Hindlimb muscle (tissue), 1 donor: ENCODE data around the gene HINT3. TPM values are rescaled to one million over a fixed set of nuclear protein-coding genes. Genes with fewer than 3 reads are reported as not detected.
A peak's percentile ranks its signal among the peaks of the same experiment; 100 is the strongest.
"Not testable (repeated sequence)": the region's sequence is repeated elsewhere in the genome, so short reads cannot be mapped to it uniquely, and the experiment has no call there.

Experiments used
- DNase-seq: peaks from one replicate; pipeline ENCODE4 v3.0.0-alpha.2; 2013
- polyA plus RNA-seq: library from polyadenylated mRNA; unstranded; fragments of 120-200 nt; gene quantifications from one replicate; pipeline ENCODE4 v1.2.1, GENCODE V29; 2013; ENCODE audit not compliant: insufficient read length

The HINT3 gene
- polyA plus RNA-seq, 1 donor = 28.3 TPM

DNA sequence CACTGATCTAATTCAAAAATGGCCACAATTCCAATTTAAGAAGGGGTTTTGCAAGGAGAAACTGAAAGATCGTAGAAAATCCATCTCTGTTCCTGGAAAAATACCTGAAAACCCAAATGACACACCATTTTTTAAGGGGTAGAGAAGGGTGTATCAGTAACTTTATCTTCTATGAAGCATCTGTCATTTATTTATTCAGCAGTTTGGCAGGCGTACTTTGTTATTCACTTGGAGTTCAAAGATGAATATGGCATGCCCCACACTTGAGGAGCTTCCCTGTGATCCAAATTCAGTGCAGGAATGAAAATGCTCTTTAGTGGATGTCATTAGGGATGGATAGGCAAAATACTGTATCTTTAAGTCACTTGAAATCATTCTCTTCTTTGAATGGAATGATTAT lies 7.2 kb downstream of the HINT3 start:
- no peak for DNase-seq

DNA sequence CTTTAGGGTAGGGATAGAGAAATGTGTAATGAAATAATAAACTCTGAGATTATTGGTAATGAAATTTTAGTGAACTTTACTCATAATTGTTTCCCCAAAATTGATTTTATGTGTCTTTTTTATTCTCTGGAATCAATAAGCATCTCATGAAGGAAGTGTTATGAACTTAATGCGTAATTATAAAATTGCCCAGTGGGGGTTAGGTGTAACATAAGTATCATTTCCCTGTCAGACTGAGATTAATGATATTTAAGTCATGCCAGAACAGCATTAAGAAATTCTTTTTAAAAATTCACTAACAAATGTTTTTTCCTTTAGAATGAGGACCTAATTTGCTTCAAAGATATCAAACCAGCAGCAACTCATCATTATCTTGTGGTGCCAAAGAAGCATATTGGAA lies 10.0 kb downstream of the HINT3 start:
- DNase-seq = no peak

DNA sequence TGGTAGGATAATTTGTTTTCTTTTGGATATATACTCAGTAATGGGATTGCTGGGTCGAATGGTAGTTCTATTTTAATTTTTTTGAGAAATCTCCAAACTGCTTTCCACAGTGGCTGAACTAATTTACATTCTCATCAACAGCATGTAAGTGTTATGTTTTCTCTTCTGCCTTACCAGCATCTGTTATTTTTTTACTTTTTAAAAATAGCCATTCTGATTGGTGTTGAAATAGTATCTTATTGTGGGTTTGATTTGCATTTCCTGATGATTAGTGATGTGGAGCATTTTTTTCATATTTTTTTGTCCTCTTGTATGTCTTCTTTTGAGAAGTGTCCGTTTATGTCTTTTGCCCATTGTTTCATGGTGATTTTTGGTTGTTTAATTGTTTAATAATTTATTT lies 11.9 kb downstream of the HINT3 start:
- no peak for DNase-seq

DNA sequence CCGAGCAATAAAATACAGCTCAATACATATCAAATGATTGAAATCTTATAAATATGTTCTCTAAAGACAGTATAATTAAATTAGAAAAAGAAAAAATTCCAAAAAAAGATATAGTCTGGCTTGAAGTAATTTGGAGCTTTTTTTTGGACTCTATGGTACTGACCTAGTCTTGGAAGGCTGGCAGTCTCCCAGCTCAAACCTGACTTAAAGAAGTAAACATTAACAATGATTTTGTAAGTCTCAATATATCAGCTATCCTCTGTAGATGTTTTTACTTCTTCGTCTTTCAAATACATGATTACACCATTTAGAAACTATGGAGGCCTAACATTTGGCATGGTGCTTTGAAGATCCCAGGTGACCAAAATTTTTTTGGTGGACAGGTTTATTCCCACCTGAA lies 14.2 kb downstream of the HINT3 start:
- DNase-seq = no peak

DNA sequence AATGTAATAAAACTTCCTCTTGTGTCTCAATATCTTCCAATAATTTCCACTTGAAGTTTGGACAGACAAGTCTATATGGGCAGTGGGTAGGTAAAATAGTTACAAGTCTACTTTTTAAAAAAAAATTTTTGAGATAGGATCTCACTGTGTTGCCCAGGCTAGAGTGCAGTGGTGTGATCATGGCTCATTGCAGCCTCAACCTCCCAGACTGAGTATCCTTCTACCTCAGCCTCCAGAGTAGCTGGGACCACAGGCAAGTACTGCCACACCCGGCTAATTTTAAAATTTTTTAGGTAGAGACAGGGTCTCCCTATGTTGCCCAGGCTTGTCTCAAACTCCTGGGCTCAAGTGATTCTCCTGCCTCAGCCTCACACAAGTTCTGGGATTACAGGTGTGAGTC lies 15.9 kb downstream of the HINT3 start:
- DNase-seq = not testable (repeated sequence)

DNA sequence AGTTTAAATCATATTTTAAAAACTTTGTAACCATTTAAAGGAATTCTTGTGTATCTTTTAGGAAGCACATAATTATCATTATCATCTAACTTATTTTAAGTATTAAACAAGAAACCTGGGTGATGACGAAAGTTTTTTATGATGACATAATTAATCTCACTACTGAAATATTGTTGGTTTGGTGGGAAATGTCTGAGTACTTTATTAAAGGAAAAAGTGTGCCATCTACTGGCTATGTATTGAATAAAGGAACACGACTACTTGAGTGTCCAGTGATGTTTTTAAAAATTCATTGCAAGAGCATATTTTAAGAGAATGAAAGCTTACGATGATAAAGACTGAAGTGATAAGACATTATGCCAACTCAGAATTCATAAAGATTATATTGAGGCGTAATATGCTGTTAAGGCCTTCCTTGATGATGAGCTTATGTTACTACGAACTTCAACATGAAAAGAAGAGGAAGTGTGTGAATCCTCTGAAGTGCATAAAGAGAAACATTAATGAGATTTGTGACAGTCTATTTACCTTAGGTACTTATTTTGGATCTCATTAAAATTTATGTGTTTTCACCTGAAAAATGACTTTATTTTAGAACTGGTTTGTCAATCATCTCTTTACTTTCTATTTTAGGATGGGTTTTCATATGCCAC lies 17.8 kb downstream of the HINT3 start:
- DNase-seq = peak; percentile 26

DNA sequence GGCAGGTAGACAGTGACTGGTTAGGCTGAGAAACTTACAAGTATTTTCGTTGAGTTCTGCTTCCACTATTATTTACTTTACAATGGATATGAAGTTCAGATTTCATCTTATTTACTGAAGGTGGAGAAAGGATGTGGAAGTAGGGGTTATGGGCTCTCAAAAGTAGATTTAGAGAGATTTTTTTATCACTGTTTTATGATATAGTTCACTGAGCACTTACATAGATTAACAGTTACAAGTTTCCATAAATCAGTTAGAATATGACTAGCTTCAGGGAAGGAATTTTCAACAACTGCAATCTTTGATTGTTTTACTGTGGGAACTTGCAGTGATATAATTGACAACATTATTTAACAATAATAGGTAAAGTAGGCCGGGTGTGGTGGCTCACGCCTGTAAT lies 22.5 kb downstream of the HINT3 start:
- no peak for DNase-seq

DNA sequence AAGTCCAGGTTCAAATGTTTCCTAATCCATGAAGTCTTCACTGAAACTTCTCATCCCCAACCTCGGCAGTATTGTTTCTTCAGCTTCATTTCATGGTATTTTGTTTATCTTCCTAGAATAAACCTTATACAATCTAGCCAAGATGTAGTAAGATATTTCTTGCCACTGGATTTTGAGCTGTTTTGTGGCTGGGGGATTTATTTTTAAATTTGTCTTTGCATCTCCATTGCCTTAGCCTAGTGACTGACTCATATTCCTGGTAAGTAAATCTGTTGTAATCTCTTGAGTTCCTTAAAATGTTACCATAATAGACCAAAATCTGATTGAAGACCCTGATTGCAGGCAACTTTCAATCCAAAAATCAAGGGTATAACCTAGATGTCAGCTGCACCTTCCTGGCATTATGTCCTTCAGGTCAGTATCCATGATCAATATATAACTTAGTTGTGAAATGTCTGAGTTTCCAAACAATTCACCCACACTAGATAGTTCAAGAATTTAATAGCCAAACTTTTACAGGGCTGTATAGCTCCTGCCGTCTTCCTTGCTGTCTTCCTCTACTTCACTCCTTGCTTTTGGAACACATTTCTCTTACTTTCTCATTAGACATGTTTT lies 25.1 kb downstream of the HINT3 start:
- no peak for DNase-seq

DNA sequence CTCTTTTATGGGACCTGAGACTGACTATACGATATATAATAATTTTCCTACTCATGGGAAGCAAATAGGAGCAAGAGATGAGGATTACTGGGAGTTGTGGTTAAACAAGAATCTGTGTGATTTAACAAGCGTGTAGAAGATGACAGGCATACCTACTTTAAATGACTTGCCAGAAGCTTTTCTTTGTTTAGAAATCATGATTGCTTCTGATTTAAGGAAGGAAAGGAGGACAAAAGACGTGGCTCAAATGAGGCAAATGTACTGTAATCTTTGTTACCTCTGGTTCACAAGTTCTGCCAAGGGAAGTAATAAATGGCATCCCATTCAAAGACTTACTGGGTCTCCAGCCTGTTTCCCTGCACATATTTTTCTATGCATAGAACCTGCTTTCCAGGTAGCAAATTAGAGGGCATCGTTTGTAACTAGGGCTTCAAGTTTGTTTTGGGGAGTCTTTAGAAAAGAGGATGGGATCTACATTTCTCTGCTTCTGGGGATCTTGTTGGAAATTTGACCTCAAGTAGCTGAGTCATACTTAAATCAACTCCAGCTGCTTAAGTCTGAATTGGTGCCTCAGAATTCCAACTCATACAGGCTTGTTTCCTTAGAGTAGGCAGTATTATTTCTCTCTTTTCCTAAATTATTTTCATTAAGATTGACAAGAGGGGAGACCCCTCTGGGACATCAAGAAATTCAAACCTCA lies 26.8 kb downstream of the HINT3 start:
- DNase-seq = no peak

DNA sequence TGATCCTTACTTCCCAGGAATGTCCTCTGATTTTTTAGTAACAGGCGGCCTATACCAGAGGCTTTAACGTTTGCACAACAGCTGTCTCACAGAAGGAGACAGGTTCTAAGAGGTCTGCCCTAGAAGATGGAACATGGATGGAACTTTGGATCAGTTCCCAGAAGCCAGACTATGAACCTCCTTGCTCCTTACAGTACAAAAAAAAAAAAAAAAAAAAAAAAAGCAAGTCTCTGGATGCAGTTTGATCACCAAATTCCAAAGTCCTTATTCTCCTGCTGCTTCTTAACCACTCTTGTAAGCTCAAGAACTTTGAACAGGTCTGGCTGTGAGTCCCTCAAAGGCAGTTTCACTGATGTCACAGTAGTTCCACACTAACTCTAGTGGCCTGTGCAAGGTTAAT lies 27.7 kb downstream of the HINT3 start:
- no peak for DNase-seq

DNA sequence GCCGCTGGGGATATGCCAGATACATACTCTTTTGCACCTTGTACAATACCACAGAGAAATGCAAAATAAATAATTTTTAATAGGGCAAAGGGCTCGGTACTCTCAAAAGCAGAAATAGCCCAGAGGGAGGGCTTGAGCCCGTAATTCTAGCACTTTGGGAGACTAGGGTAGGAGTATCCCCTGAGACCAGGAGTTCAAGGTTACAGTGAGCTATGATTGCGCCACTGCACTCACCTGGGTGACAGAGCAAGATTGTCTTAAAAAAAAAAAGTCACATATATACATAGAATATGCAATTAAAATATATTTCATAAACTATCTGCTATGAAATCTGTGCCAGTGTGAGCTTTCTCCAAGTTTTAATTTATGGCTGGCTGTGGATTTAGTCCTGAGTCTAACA lies 29.0 kb downstream of the HINT3 start:
- DNase-seq = no peak

DNA sequence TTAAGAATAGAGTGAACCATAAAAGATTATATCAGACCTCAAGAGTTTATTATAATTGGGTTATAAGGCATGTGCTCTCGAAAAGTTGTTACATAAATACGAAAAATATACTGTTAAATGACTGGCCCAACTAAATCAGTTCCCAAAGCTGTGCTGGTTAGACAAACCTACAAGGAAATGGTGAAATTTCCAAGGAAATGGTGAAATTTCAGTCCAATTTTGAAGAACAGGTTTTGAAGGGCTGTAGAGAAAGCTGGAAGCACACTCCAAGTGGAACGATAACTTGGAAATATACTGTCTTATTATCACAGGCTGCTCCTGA lies 29.4 kb downstream of the HINT3 start:
- no peak for DNase-seq

DNA sequence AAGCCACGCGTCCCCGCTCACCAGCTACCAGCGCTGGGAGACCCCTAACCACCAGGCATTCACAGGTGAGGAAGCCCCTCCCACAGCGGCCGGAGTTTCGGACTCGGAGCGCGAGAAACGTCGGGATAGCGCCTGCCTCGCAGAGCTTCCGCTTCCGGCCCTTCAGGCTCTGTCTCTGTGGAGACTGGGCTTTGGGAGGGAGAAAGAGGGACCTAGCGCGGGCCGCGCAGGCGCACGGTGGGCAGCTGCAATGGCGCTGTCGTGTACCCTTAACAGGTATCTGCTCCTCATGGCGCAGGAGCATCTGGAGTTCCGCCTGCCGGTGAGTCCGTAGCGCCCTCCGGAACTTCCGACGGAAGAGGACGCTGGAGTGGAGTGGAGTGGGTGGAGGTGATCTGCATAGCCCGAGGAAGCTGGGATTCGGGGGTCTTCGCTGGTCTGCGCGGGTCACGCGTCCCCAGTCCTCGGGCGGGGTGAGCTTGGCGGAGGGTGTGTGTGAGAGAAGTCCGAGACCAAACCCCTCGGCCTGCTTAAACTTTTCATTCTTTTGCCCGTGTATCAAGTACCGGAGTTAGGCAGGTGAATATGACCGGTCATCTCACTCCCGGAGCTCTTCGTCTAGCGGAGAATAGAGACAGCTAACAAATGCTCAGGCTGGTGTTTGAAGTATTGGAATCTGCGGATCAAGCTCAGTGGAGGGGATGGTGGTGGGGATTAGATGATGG lies 29.9 kb downstream of the HINT3 start, which contains the start of gene TRMT11:
TRMT11 (plus strand) TSS at position 240 of the 725 bp plus-strand sequence; CDS start at position 251, 11 bp downstream.
- DNase-seq = peak; percentile 89

DNA sequence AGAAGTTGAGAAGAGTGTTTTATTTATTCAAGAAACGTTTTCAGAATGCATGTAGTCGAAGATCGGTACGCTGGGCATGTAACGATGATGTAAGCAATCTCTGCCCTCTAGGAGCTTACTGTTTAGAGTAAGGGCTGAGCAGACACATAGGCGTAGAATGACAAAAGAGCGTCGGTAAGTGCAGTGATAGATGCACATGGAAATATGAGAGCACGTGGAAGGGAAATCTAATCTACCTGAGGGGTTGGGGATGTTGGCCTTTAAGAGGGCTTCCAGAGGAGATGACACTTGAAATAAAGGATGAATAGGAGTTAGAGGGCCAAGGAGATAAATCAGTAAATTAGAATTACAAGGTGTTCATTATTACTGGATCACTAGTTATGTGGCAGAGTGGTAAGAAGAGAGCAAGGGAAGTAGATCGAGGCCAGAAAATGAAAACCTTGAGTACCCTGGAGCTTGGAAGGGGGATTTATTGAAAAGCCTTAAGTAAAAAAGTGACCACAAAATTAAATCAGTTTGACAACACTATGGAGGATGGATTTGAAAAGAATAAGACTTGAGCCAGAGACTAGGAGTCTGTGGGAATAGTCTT lies 30.6 kb downstream of the HINT3 start:
- peak; percentile 5 for DNase-seq

DNA sequence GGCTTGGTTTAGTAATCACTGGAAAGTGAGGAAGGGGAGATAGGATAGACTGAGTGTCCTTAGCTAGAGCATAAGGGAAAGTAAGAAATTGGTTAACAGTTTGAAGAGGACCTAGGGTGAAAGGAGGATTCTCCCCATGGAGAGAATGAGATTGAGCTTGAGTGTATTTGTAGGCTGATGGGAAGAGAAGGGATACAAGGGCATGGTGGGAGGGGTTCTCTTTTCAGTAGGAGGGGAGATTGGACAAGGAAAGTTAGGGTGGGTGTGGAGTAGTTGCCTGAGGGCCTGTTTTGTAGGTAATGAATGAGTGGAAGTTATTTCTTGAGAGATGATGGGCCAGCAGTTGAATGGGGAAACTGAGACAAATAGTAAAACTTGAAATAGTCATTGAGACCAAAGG lies 31.7 kb downstream of the HINT3 start:
- no peak for DNase-seq

DNA sequence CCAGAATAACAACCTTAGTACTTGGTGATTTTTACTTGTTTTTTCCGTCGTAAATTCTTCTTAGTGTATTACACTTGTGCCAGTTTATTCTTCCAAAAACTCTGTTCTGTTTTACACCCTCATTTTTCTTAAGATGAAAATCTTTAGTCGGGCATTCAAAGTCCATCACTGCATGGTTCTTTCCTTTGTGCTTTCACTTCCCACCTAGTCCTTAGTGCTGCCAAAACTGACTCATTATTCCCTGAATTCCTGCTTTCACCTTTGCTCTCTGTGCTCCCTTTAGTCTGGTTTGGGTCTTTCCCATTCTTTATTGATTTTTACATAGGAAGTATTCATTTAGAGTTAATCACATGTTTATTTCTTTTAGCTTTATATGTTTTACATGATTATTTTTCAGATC lies 33.1 kb downstream of the HINT3 start:
- no peak for DNase-seq

DNA sequence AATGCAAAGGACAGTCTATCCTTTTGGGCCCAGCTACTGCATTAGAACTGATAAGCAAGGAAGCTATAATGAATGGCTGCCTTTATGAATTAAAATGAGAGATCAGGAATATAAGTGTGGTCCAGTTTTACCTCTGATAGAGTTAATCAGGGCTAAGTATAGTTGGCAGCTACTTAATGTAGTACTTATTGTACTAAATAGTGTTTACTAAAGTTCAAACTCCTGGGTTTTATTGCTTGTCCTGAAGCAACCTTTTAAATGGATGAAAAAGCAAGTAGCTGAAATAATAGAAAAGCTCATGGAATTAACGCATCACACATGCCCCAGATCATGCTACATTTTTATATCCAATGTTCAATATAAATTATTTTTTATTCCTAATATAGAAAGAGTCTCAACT lies 35.1 kb downstream of the HINT3 start:
- no peak for DNase-seq

DNA sequence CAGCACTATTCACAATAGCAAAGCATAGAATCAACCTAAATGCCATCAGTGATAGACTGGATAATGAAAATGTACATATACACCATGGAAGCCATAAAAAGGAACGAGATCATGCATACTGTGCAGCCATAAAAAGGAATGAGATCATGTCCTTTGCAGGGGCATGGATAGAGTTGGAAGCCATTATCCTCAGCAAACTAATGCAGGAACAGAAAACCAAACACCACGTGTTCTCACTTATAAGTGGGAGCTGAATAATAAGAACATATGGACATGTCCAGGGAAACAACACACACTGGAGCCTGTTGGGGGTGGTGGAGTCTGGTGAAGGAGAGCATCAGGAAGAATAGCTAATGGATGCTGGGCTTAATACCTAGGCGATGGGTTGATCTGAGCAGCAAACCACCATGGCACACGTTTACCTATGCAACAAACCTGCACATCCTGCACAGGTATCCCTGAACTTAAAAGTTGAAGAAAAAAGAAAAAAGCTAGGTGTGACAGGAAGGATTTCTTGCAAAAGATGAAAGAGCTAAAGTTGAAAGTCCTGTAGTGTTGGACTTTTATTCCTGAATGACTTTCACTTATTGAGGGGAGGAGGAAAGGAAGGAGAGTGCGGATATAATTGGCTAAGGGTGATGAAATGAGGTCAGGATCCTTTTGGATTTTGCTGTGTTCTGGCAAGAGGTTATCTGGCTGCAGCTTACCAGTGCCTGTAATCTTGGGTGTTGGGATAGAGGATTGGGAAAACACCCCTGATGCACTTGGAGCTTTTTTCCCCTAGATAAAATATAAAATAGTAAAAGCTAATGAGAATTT lies 38.3 kb downstream of the HINT3 start:
- no peak for DNase-seq

DNA sequence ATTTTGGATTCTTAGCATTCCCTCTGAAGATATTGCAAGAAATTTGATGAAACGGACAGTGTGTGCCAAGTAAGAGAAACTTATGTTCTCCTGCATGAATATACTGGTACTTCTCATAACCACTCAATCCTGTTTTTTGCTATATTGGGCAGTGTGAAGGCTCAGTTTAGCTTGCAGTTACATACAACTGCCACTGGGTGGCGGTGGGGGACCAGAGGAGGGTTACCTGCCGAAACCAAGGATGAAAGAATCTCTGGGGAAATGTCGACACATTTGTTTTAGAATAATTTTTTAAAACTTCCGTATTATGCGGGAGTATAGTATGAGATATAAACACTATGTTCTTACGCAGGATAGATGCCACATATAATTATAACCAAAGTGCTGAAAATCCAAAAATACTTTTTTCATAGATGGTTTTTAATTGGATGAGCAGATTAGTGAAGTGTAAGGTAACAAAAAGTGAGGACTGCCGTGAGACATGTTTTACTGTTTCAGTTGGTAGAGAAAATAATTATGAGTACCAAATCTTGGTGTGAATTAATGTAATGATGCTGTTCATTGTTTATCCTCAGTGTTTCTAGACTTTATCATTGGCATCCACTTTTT lies 39.5 kb downstream of the HINT3 start:
- DNase-seq = peak; percentile 62

DNA sequence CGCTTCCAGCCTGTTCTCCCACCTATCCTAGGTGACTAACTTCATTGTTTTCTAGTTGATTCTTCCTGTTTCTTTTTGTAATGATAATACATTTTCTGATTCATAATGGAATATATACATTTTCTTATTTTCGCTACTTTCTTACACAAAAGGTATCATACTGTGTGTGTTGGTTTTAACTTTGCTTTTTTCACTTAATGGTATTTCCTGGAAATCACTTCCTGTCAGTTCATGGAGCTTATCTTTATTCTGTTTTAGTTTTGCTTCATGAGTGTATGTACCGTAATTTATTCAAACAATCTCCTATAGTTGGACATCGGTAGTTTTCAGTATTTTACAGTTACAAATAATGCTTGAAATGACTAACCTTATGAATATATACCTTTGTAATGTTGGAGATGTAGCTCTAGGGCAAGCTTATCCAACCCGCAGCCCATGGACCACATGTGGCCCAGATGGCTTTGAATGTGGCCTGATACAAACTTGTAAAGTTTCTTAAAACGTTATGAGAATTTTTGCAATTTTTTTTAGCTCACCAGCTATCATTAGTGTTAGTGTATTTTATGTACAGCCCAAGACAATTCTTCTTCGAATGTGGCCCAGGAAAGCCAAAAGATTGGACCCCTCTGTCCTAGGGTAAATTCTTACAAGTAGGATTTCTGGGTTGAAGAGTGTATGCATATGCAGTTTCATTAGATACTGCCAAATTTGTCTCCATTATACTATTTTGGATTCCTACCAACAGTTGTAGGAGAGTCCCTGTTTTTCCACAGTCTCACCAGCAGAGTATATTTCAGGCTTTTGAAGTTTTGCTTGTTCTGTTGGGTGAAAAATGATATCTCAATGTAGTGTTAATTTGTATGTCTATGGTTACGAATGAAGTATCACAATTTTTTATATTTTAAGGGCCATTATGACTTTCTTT lies 46.4 kb downstream of the HINT3 start:
- no peak for DNase-seq

DNA sequence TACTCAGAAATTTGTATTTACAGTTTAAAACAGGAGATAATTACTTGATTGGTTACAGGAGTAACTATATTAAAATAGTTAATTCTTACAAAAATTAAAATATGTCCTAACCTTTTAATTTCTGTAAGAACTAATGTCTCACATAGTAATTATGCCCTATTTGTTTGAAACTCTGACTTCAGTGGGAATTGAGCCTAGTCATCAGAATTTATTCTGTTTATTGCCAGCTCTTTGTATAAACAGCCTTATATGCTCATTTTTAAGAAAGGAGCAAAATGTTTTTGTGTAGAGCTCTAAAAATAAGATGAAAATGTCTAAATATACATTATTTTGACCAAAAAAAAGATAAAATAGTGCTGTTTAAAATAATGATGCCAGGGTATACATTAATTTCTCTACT lies 51.2 kb downstream of the HINT3 start:
- no peak for DNase-seq
